GM23248 (cell line): Measurements from ENCODE around the gene SYTL2. TPM values are rescaled to one million over a fixed set of nuclear protein-coding genes. Genes with fewer than 3 reads are reported as not detected.

Source experiments
- DNase-seq: peaks from one replicate; pipeline ENCODE4 v3.0.0-alpha.2; 2015
- H2AFZ ChIP-seq: fragments of 200-600 bp; sonication (generic); 2 replicates; pipeline ENCODE4 v1.6.1; 2016; ENCODE audit warnings: antibody characterized with exemption
- H3F3A ChIP-seq: fragments of 200-600 bp; sonication (generic); 2 replicates; pipeline ENCODE4 v1.6.1; 2016; ENCODE audit warnings: mild to moderate bottlenecking, antibody characterized with exemption, mixed run types; ENCODE audit not compliant: insufficient read depth
- H3K27ac ChIP-seq: fragments of 200-600 bp; sonication (generic); 2 replicates; pipeline ENCODE4 v1.5.1; 2016; ENCODE audit warnings: mild to moderate bottlenecking
- H3K27me3 ChIP-seq: fragments of 200-600 bp; sonication (generic); replicated peaks from 2 replicates; pipeline ENCODE4 v1.6.1; 2016; ENCODE audit warnings: mild to moderate bottlenecking; ENCODE audit not compliant: insufficient read depth
- H3K36me3 ChIP-seq: fragments of 200-600 bp; sonication (generic); 2 replicates; pipeline ENCODE4 v1.6.1; 2016; ENCODE audit warnings: low read depth, mild to moderate bottlenecking
- H3K4me1 ChIP-seq: fragments of 200-600 bp; sonication (generic); 2 replicates; pipeline ENCODE4 v1.6.1; 2016; ENCODE audit warnings: mild to moderate bottlenecking; ENCODE audit not compliant: insufficient read depth
- H3K4me2 ChIP-seq: fragments of 200-600 bp; sonication (generic); one replicate; pipeline ENCODE4 v1.6.1; 2016; ENCODE audit warnings: mild to moderate bottlenecking; ENCODE audit not compliant: unreplicated experiment
- H3K4me3 ChIP-seq: fragments of 200-600 bp; sonication (generic); 2 replicates; pipeline ENCODE4 v1.5.1; 2016; ENCODE audit warnings: mild to moderate bottlenecking
- H3K79me2 ChIP-seq: fragments of 200-600 bp; sonication (generic); 2 replicates; pipeline ENCODE4 v1.6.1; 2016; ENCODE audit warnings: mild to moderate bottlenecking; ENCODE audit not compliant: insufficient read depth
- H3K9ac ChIP-seq: fragments of 200-600 bp; sonication (generic); 2 replicates; pipeline ENCODE4 v1.6.1; 2016; ENCODE audit warnings: mild to moderate bottlenecking
- H3K9me2 ChIP-seq: fragments of 200-600 bp; sonication (generic); 2 replicates; pipeline ENCODE4 v1.6.1; 2016; ENCODE audit warnings: mixed run types, mild to moderate bottlenecking, moderate library complexity; ENCODE audit not compliant: insufficient read depth
- H3K9me3 ChIP-seq: fragments of 200-600 bp; sonication (generic); one replicate; pipeline ENCODE4 v1.6.1; 2017; ENCODE audit warnings: low read depth
- H4K20me1 ChIP-seq: fragments of 200-600 bp; sonication (generic); 2 replicates; pipeline ENCODE4 v1.6.0; 2016; ENCODE audit not compliant: insufficient read depth
- EZH2 ChIP-seq: fragments of 200-600 bp; sonication (generic); IDR thresholded peaks from 2 replicates; pipeline ENCODE4 v1.6.1; 2018; ENCODE audit warnings: antibody characterized with exemption, mild to moderate bottlenecking; ENCODE audit not compliant: insufficient read depth, poor library complexity, severe bottlenecking
- EZH2phosphoT487 ChIP-seq: fragments of 200-600 bp; sonication (generic); IDR thresholded peaks from 2 replicates; pipeline ENCODE4 v1.6.1; 2018; ENCODE audit warnings: antibody characterized with exemption, moderate library complexity, mild to moderate bottlenecking, low read depth; ENCODE audit not compliant: insufficient read depth
- WGBS, 2 experiments: methylation state at CpG; one replicate each; pipeline ENCODE4 v1.1.6; 2015 to 2017; ENCODE audit warnings: low lambda C conversion rate in 2 of 2, low coverage in 1 of 2; ENCODE audit errors: missing lambda C conversion rate in 2 of 2; 5-methylcytosine and 5-hydroxymethylcytosine counted together
- in situ Hi-C: fragments of 300-500 bp; cut with MboI; formaldehyde crosslinking; loops from 2 replicates; pipeline ENCODE4 v1.15.0; 2020
- polyA plus RNA-seq: library from polyadenylated mRNA; unstranded; fragments of >200 nt; fragmentation: Nextera tagmentation; extraction: Ambion mirVana; gene quantifications from 2 replicates; pipeline ENCODE4 v1.2.1, GENCODE V29; 2016
- total RNA-seq: library from RNA; depleted of rRNA; stranded (reverse); fragments of >200 nt; shearing (Covaris generic); gene quantifications from 2 replicates; pipeline ENCODE4 v1.2.3, GENCODE V29; 2014

Gene SYTL2
- total and polyA plus RNA-seq, 2 experiments from 2014 or later, result 3.5 to 5.3 TPM

GRCh38 chr11:85723088-85723487 is 87.9 kb downstream of the SYTL2 start:
- in situ Hi-C loops, result no loop called here
- H2AFZ ChIP-seq, result no peak overlapping the region
- H3K36me3 ChIP-seq, result no peaks in the 10 kb centered on the region
- peaks cover 25% of the 10 kb centered on the region for H3K4me1 ChIP-seq
- H3K9ac ChIP-seq, result no peak overlapping the region
- no peak for DNase-seq
- peaks cover 7% of the 10 kb centered on the region; the same call in 1 of the 2 replicates for H3K9me2 ChIP-seq
- 86 to 88% methylated on average over 5 of the region's 5 CpGs for WGBS, 2 experiments
- peaks cover 22% of the 10 kb centered on the region; the same call in 1 of the 2 replicates for H3F3A ChIP-seq
- H3K9me3 ChIP-seq, result no peaks in the 10 kb centered on the region
- H3K4me3 ChIP-seq, result no peak overlapping the region
- H3K27ac ChIP-seq, result no peak overlapping the region
- H3K4me2 ChIP-seq, result no peak overlapping the region
- no peaks in the 10 kb centered on the region for H3K27me3 ChIP-seq
- TF ChIP-seq EZH2phosphoT487, result no peak
- no peak for TF ChIP-seq EZH2
- no peaks in the 10 kb centered on the region for H3K79me2 ChIP-seq
- no peaks in the 10 kb centered on the region for H4K20me1 ChIP-seq

GRCh38 chr11:85721191-85721590 is 89.8 kb downstream of the SYTL2 start:
- Histone ChIP-seq H3K9me3 (no peaks in the 10 kb centered on the region), H3K27ac (no peak overlapping the region), H3K9ac (no peak overlapping the region), H3K79me2 (no peaks in the 10 kb centered on the region), H3K4me2 (no peak overlapping the region), H3K4me1 (peaks cover 29% of the 10 kb centered on the region), H3F3A (peaks cover 19% of the 10 kb centered on the region; the same call in 1 of the 2 replicates), H3K9me2 (no peaks in the 10 kb centered on the region), H4K20me1 (no peaks in the 10 kb centered on the region), H3K27me3 (no peaks in the 10 kb centered on the region), H3K4me3 (no peak overlapping the region), H3K36me3 (no peaks in the 10 kb centered on the region), H2AFZ (no peak overlapping the region)
- no peak for DNase-seq
- TF ChIP-seq EZH2 (no peak), EZH2phosphoT487 (no peak)
- in situ Hi-C loops, result no loop called here
- 44 to 50% methylated on average over 3 of the region's 3 CpGs for WGBS, 2 experiments

GRCh38 chr11:85718991-85719807 is 91.7 kb downstream of the SYTL2 start:
- Histone ChIP-seq H3K9ac (peak overlapping the region; percentile 65), H2AFZ (peak overlapping the region; percentile 68)

GRCh38 chr11:85718126-85718943 is 92.6 kb downstream of the SYTL2 start:
- H3K36me3 ChIP-seq, result no peaks in the 10 kb centered on the region
- H3K9me3 ChIP-seq, result no peaks in the 10 kb centered on the region
- WGBS, 2 experiments, result 27 to 32% methylated on average over 7 of the region's 7 CpGs
- no peaks in the 10 kb centered on the region for H3K27me3 ChIP-seq
- peak; percentile 34 for DNase-seq
- peak overlapping the region; percentile 65 for H3K9ac ChIP-seq
- H3K79me2 ChIP-seq, result no peaks in the 10 kb centered on the region
- peak overlapping the region; percentile 68 for H2AFZ ChIP-seq
- H4K20me1 ChIP-seq, result no peaks in the 10 kb centered on the region
- in situ Hi-C loops, result no loop called here
- peak overlapping the region; percentile 58 for H3K4me2 ChIP-seq
- peaks cover 20% of the 10 kb centered on the region for H3K4me1 ChIP-seq
- H3F3A ChIP-seq, result peaks cover 8% of the 10 kb centered on the region; the same call in 1 of the 2 replicates
- H3K9me2 ChIP-seq, result no peaks in the 10 kb centered on the region
- peak overlapping the region; percentile 81 for H3K27ac ChIP-seq
- TF ChIP-seq EZH2 (no peak), EZH2phosphoT487 (no peak)
- peak overlapping the region; percentile 62 for H3K4me3 ChIP-seq

More at GRCh38 chr11:85718991-85719807, 91.7 kb downstream of the SYTL2 start:
- H3K27me3 ChIP-seq, result no peaks in the 10 kb centered on the region
- no peaks in the 10 kb centered on the region for H3K36me3 ChIP-seq
- peak overlapping the region; percentile 58 for H3K4me2 ChIP-seq
- peak; percentile 98 for DNase-seq
- WGBS, 2 experiments, result 28 to 29% methylated on average over 10 of the region's 10 CpGs
- H3K9me3 ChIP-seq, result no peaks in the 10 kb centered on the region
- no peaks in the 10 kb centered on the region for H3K79me2 ChIP-seq
- H3F3A ChIP-seq, result peaks cover 8% of the 10 kb centered on the region; the same call in 1 of the 2 replicates
- H3K4me1 ChIP-seq, result peaks cover 20% of the 10 kb centered on the region
- no peak for TF ChIP-seq EZH2
- TF ChIP-seq EZH2phosphoT487, result no peak
- peak overlapping the region; percentile 62 for H3K4me3 ChIP-seq
- in situ Hi-C loops, result no loop called here
- H4K20me1 ChIP-seq, result no peaks in the 10 kb centered on the region
- no peaks in the 10 kb centered on the region for H3K9me2 ChIP-seq
- peak overlapping the region; percentile 81 for H3K27ac ChIP-seq
